GM12878 (cell line): ENCODE measurements around the gene MTERF1. TPM values are rescaled to one million over a fixed set of nuclear protein-coding genes. Genes with fewer than 3 reads are reported as not detected.

Source experiments
- ATAC-seq: fragments of 200-7000 bp; cut with Tn5 transposase; 3 replicates; pipeline ENCODE4 v1.9.1; 2020; ENCODE audit warnings: mild to moderate bottlenecking, moderate library complexity
- BruUV-seq: library from RNA; stranded (reverse); fragments of 400-500 nt; replicated peaks from 2 replicates; lab custom pipeline; 2021; lab: Mats Ljungman, UMichigan
- CTCF ChIA-PET: fragments of 300-600 bp; sonication (Branson Sonifier 250); formaldehyde crosslinking; extraction: SDS; loops from one replicate; lab custom pipeline; 2021; ENCODE audit warnings: inconsistent platforms; lab: Yijun Ruan, JAX
- POLR2A ChIA-PET: fragments of 350-600 bp; formaldehyde crosslinking; extraction: SDS; loops from one replicate; lab custom pipeline; 2021; ENCODE audit warnings: inconsistent platforms; lab: Charles Lee
- RAD21 ChIA-PET: fragments of 300-600 bp; sonication (Branson Sonifier 250); formaldehyde crosslinking; loops from one replicate; lab custom pipeline; 2023; ENCODE audit warnings: antibody characterized with exemption; ENCODE audit not compliant: unreplicated experiment; lab: Charles Lee
- SMC1A ChIA-PET: fragments of 300-600 bp; sonication (Branson Sonifier 250); formaldehyde crosslinking; loops from one replicate; lab custom pipeline; 2023; ENCODE audit not compliant: unreplicated experiment, uncharacterized antibody; lab: Charles Lee
- DNase-seq: peaks from one replicate; pipeline ENCODE4 v3.0.0-alpha.2; 2011; ENCODE audit warnings: low read depth, low spot score
- FAIRE-seq: peaks from 3 replicates; lab custom pipeline; 2011; peaks lifted over from hg19 to GRCh38; lab: Jason Lieb, UNC
- H2AFZ ChIP-seq: 2 replicates; pipeline ENCODE4 v1.6.0; 2011; ENCODE audit warnings: low read depth, low read length, control low read depth; ENCODE audit not compliant: control insufficient read depth
- H3K27ac ChIP-seq: 2 replicates; pipeline ENCODE4 v1.5.1; 2011; ENCODE audit warnings: control low read depth; ENCODE audit not compliant: control insufficient read depth, insufficient read depth
- H3K27me3 ChIP-seq, 2 experiments: replicated peaks in 1 of 2; 2 replicates each; pipeline versions ENCODE4 v1.6.0 to v1.6.1; 2011; ENCODE audit warnings: low read length in 1 of 2; ENCODE audit not compliant: control insufficient read depth in 2 of 2, insufficient read depth in 2 of 2
- H3K36me3 ChIP-seq, 2 experiments: 2 replicates each; pipeline ENCODE4 v1.5.1; 2011; ENCODE audit warnings: low read length in 1 of 2; ENCODE audit not compliant: control insufficient read depth in 2 of 2, insufficient read depth in 2 of 2
- H3K4me1 ChIP-seq: 2 replicates; pipeline ENCODE4 v1.6.1; 2011; ENCODE audit warnings: mild to moderate bottlenecking, low read length, moderate library complexity, mixed read lengths; ENCODE audit not compliant: control insufficient read depth, insufficient read depth
- H3K4me2 ChIP-seq: 2 replicates; pipeline ENCODE4 v1.6.0; 2011; ENCODE audit warnings: control low read depth; ENCODE audit not compliant: control insufficient read depth, insufficient read depth
- H3K4me3 ChIP-seq: fragments of 200-600 bp; sonication (generic); 2 replicates; pipeline ENCODE4 v1.5.1; 2016
- H3K79me2 ChIP-seq: 2 replicates; pipeline ENCODE4 v1.6.0; 2011; ENCODE audit warnings: low read length; ENCODE audit not compliant: control insufficient read depth, insufficient read depth
- H3K9ac ChIP-seq: 2 replicates; pipeline ENCODE4 v1.8.0; 2011; ENCODE audit warnings: low read length, control low read depth, mixed read lengths; ENCODE audit not compliant: control insufficient read depth, insufficient read depth
- H3K9me3 ChIP-seq: replicated peaks from 3 replicates; pipeline ENCODE4 v1.5.1; 2011; ENCODE audit warnings: mild to moderate bottlenecking, low read length; ENCODE audit not compliant: control insufficient read depth, insufficient read depth
- H4K20me1 ChIP-seq: 2 replicates; pipeline ENCODE4 v1.6.0; 2011; ENCODE audit not compliant: control insufficient read depth, insufficient read depth
- CHD2 ChIP-seq: IDR thresholded peaks from 2 replicates; pipeline ENCODE4 v1.6.1; 2011; ENCODE audit warnings: low read depth, low read length, improper control_type of control experiment, borderline replicate concordance
- E2F4 ChIP-seq: IDR thresholded peaks from 2 replicates; pipeline ENCODE4 v1.6.1; 2012; ENCODE audit warnings: low read depth, low read length, improper control_type of control experiment
- ELK1 ChIP-seq: IDR thresholded peaks from 2 replicates; pipeline ENCODE4 v1.6.1; 2012; ENCODE audit warnings: low read depth, low read length, improper control_type of control experiment
- NFYA ChIP-seq: IDR thresholded peaks from 2 replicates; pipeline ENCODE4 v1.6.1; 2011; ENCODE audit warnings: low read depth, mild to moderate bottlenecking, low read length, improper control_type of control experiment, borderline replicate concordance
- RBBP5 ChIP-seq: fragments of 200-600 bp; sonication (generic); conservative IDR thresholded peaks from 2 replicates; pipeline ENCODE4 v1.6.1; 2016
- SMAD5 ChIP-seq: IDR thresholded peaks from 2 replicates; pipeline ENCODE4 v1.6.1; 2016; ENCODE audit warnings: antibody characterized with exemption, low read depth
- SMARCA5 ChIP-seq: fragments of 450-650 bp; IDR thresholded peaks from 2 replicates; pipeline ENCODE4 v1.6.1; 2017; ENCODE audit warnings: mild to moderate bottlenecking
- ZNF622 ChIP-seq: fragments of 450-650 bp; IDR thresholded peaks from 2 replicates; pipeline ENCODE4 v1.6.1; 2017; ENCODE audit warnings: mild to moderate bottlenecking, inconsistent platforms
- WGBS: methylation state at CpG from one replicate; pipeline ENCODE4 v1.1.6; 2016; ENCODE audit warnings: low lambda C conversion rate; ENCODE audit not compliant: insufficient replicate concordance, insufficient coverage; ENCODE audit errors: missing lambda C conversion rate; 5-methylcytosine and 5-hydroxymethylcytosine counted together
- in situ Hi-C: fragments of 300-500 bp; cut with MboI; formaldehyde crosslinking; loops from 9 replicates; pipeline ENCODE4 v1.14.3; 2018; ENCODE audit warnings: mixed read lengths
- intact Hi-C: fragments of 100-400 bp; cut with micrococcal nuclease; formaldehyde crosslinking; loops from one replicate; pipeline ENCODE4 v1.14.2; 2022; ENCODE audit not compliant: unreplicated experiment
- polyA plus RNA-seq, 11 experiments: library from polyadenylated mRNA; depleted of rRNA in 4 of 11; unstranded in 6 of 11; stranded (reverse) in 5 of 11; fragments of >200 nt; fragmentation: Nextera tagmentation in 4 of 11; fragmentation: Illumina TruSeq in 1 of 11; extraction: Ambion mirVana in 4 of 11; extraction: Trizol in 1 of 11; gene quantifications; 1 replicate in 1 of 11; 2 replicates in 10 of 11; pipeline versions ENCODE4 v1.2.1 to v1.2.3, GENCODE V29; 2011 to 2016; ENCODE audit warnings: inconsistent platforms in 2 of 11, missing spikeins in 2 of 11, low read depth in 1 of 11
- total RNA-seq, 4 experiments: library from RNA; depleted of rRNA in 3 of 4; stranded (reverse); fragments of >200 nt in 3 of 4; fragmentation: Illumina TruSeq in 1 of 4; extraction: Trizol in 1 of 4; gene quantifications; 2 replicates each; pipeline versions ENCODE4 v1.2.1 to v1.2.3, GENCODE V29; 2013 to 2021

Gene MTERF1
- total and polyA plus RNA-seq, 10 of the 15 experiments (the other 5 are each of a cell fraction or from before 2014, with no cell fraction given) = 14.7 to 38.7 (median 28.0) TPM

- CTCF ChIA-PET = no interaction called here
- no TSS peak for BruUV-seq
- no peak for ATAC-seq
- no peak overlapping the region for H3K4me2 ChIP-seq
- intact Hi-C loops = no loop called here
- POLR2A ChIA-PET = interaction anchor here (0.6 kb wide), 1 partner anchor 241 kb away, joined by 3 read pairs; no protein-coding TSS in a partner anchor
- no peak for TF ChIP-seq E2F4
- no peak for TF ChIP-seq ZNF622
- TF ChIP-seq RBBP5 = no peak
- TF ChIP-seq NFYA = no peak
- no peak for TF ChIP-seq ELK1
- TF ChIP-seq SMARCA5 = no peak
- TF ChIP-seq CHD2 = no peak
- no peak for TF ChIP-seq SMAD5
- H2AFZ ChIP-seq = no peak overlapping the region
- no peak overlapping the region for H3K27ac ChIP-seq
- H3K27me3 ChIP-seq = no peaks in the 10 kb centered on the region
- FAIRE-seq = no peak
- SMC1A ChIA-PET = interaction anchor here (0.8 kb wide), 1 partner anchor 24 kb away, joined by 3 read pairs; no protein-coding TSS in a partner anchor
- no peaks in the 10 kb centered on the region for H3K9me3 ChIP-seq
- no peaks in the 10 kb centered on the region for H3K36me3 ChIP-seq
- no peaks in the 10 kb centered on the region for H4K20me1 ChIP-seq
- H3K4me3 ChIP-seq = no peak overlapping the region
- H3K4me1 ChIP-seq = no peaks in the 10 kb centered on the region
- RAD21 ChIA-PET = no interaction called here
- H3K79me2 ChIP-seq = no peaks in the 10 kb centered on the region
- DNase-seq = no peak
- in situ Hi-C loops = no loop called here
- WGBS = 96% methylated on average over 3 of the region's 3 CpGs
- H3K9ac ChIP-seq = no peak overlapping the region
Measured at GRCh38 chr7:91915401-91916050, 35.0 kb upstream of the MTERF1 start.
